Testis (tissue), 3 donors: ENCODE results near the gene SFMBT2. TPM values are rescaled to one million over a fixed set of nuclear protein-coding genes. Genes with fewer than 3 reads are reported as not detected.

Experiments
- DNase-seq: peaks from one replicate; pipeline ENCODE4 v3.0.0-alpha.2; 2019
- H3K27ac ChIP-seq, 2 donors: fragments of 200-600 bp; sonication (generic); one replicate each; pipeline ENCODE4 v1.5.1; 2019
- H3K27me3 ChIP-seq: fragments of 200-600 bp; sonication (generic); one replicate; pipeline ENCODE4 v1.5.1; 2019
- H3K36me3 ChIP-seq: fragments of 200-600 bp; sonication (generic); one replicate; pipeline ENCODE4 v1.5.1; 2017; ENCODE audit warnings: low read depth; ENCODE audit errors: missing control alignments
- H3K4me1 ChIP-seq: fragments of 200-600 bp; sonication (generic); one replicate; pipeline ENCODE4 v1.5.1; 2019
- H3K4me3 ChIP-seq, 2 donors: fragments of 200-600 bp; sonication (generic); one replicate each; pipeline ENCODE4 v1.5.1; 2017 to 2019
- H3K9me3 ChIP-seq: fragments of 200-600 bp; sonication (generic); one replicate; pipeline ENCODE4 v1.5.1; 2017
- POLR2A ChIP-seq: fragments of 450-650 bp; IDR thresholded peaks from one replicate; pipeline ENCODE4 v1.6.1; 2017; ENCODE audit warnings: antibody characterized with exemption, mild to moderate bottlenecking, moderate library complexity
- whole genome bisulfite sequencing, 2 donors: methylation state at CpG; one replicate each; pipeline ENCODE4 v1.1.5; 2018; 5-methylcytosine and 5-hydroxymethylcytosine counted together
- intact Hi-C: fragments of 100-400 bp; cut with DNase I; formaldehyde crosslinking; loops from one replicate; pipeline ENCODE4 v1.15.1; 2023; ENCODE audit warnings: low total_unique reads
- polyA plus RNA-seq: library from polyadenylated mRNA; stranded (reverse); fragments of 350-450 nt; fragmentation: Illumina TruSeq; extraction: RNeasy Lipid Tissue Mini Kit (QIAGEN cat#74804); gene quantifications from one replicate; pipeline ENCODE4 v1.2.3, GENCODE V29; 2014; ENCODE audit warnings: low read depth, low replicate concordance; ENCODE audit not compliant: insufficient read depth
- total RNA-seq, 2 donors: library from RNA; depleted of rRNA; stranded (reverse); fragments of >200 nt; gene quantifications; one replicate each; pipeline ENCODE4 v1.2.3, GENCODE V29; 2016
- TF ChIP-seq, protein P1 (sequence below), 3 experiments: fragments of 450-650 bp in 2 of 3; fragments of 200-600 bp in 1 of 3; sonication (generic) in 1 of 3; IDR thresholded peaks; one replicate each; pipeline ENCODE4 v1.5.1; 2016 to 2019; ENCODE audit warnings: antibody characterized with exemption in 3 of 3, mild to moderate bottlenecking in 2 of 3, moderate library complexity in 1 of 3

The SFMBT2 gene
- total and polyA plus RNA-seq, 3 donors from 2014 or later: 3.6 to 8.5 (median 7.6) TPM

- H3K27ac ChIP-seq: no peak overlapping the region
- no peak overlapping the region for H3K4me3 ChIP-seq
- H3K36me3 ChIP-seq: no peaks in the 10 kb centered on the region
- intact Hi-C loops: loop anchor here (5.0 kb wide), 1 partner anchor 152 kb away; no protein-coding TSS in a partner anchor
- DNase-seq: no peak
- TF ChIP-seq POLR2A: no peak
- TF ChIP-seq, protein P1, sequence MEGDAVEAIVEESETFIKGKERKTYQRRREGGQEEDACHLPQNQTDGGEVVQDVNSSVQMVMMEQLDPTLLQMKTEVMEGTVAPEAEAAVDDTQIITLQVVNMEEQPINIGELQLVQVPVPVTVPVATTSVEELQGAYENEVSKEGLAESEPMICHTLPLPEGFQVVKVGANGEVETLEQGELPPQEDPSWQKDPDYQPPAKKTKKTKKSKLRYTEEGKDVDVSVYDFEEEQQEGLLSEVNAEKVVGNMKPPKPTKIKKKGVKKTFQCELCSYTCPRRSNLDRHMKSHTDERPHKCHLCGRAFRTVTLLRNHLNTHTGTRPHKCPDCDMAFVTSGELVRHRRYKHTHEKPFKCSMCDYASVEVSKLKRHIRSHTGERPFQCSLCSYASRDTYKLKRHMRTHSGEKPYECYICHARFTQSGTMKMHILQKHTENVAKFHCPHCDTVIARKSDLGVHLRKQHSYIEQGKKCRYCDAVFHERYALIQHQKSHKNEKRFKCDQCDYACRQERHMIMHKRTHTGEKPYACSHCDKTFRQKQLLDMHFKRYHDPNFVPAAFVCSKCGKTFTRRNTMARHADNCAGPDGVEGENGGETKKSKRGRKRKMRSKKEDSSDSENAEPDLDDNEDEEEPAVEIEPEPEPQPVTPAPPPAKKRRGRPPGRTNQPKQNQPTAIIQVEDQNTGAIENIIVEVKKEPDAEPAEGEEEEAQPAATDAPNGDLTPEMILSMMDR (IDR thresholded peaks at IDR 0.05): no peak
- 77 to 88% methylated on average over 2 of the region's 2 CpGs for WGBS, 2 donors
- H3K27me3 ChIP-seq: no peaks in the 10 kb centered on the region
- no peaks in the 10 kb centered on the region for H3K9me3 ChIP-seq
- no peaks in the 10 kb centered on the region for H3K4me1 ChIP-seq
Measured at GRCh38 chr10:7414766-7415165, 3.9 kb upstream of the SFMBT2 start.

DNA sequence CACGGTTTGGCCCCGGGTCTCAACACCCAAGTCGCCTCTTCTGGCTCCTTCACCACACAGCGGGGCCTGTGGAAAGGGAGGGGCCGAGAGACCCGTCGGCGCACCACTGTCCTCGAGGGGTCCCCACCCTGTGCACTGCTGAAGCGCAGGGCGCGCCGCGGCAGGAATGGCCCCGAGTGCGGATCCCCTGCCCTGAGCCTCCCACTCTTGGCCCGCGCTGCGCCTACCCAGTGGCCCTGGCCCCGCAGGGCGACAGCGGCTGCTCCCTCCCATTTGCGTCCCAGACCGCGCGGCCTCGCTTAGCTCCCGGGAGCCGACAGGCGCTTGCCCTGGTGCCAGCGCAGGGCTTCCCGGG is 2.1 kb upstream of the SFMBT2 start:
- peak overlapping the region; percentile 19 to 80 for H3K4me3 ChIP-seq
- 9 to 31% methylated on average over 13 to 25 of the region's 32 CpGs for WGBS, 2 donors
- intact Hi-C loops: loop anchor here (5.0 kb wide), 1 partner anchor 151 kb away; no protein-coding TSS in a partner anchor
- TF ChIP-seq, protein P1 (IDR thresholded peaks at IDR 0.05): no peak
- no peak for TF ChIP-seq POLR2A
- H3K4me1 ChIP-seq: peaks cover 1% of the 10 kb centered on the region
- H3K27me3 ChIP-seq: no peaks in the 10 kb centered on the region
- no peak for DNase-seq
- H3K27ac ChIP-seq: no peak overlapping the region
- no peaks in the 10 kb centered on the region for H3K9me3 ChIP-seq
- H3K36me3 ChIP-seq: no peaks in the 10 kb centered on the region

- TF ChIP-seq POLR2A: no peak
- TF ChIP-seq, protein P1 (IDR thresholded peaks at IDR 0.05): no peak
- peak; percentile 63 for DNase-seq
- intact Hi-C loops: loop anchor here (5.0 kb wide), 1 partner anchor 150 kb away; no protein-coding TSS in a partner anchor
- no peak overlapping the region for H3K27ac ChIP-seq
- no peaks in the 10 kb centered on the region for H3K9me3 ChIP-seq
- H3K27me3 ChIP-seq: no peaks in the 10 kb centered on the region
- peaks cover 6% of the 10 kb centered on the region for H3K4me1 ChIP-seq
- 4 to 6% methylated on average over 9 to 51 of the region's 51 CpGs for WGBS, 2 donors
- no peaks in the 10 kb centered on the region for H3K36me3 ChIP-seq
- H3K4me3 ChIP-seq: peak overlapping the region; percentile 19 to 80
Measured at GRCh38 chr10:7412237-7412927, 1.5 kb upstream of the SFMBT2 start.

- H3K27ac ChIP-seq: no peak overlapping the region
- peaks cover 13% of the 10 kb centered on the region for H3K4me1 ChIP-seq
- WGBS, 2 donors: 11 to 13% methylated on average over 4 to 28 of the region's 38 CpGs
- no peak for DNase-seq
- TF ChIP-seq, protein P1 (IDR thresholded peaks at IDR 0.05): no peak
- no peak for TF ChIP-seq POLR2A
- H3K4me3 ChIP-seq: peak overlapping the region; percentile 71 to 80
- no peaks in the 10 kb centered on the region for H3K9me3 ChIP-seq
- no peaks in the 10 kb centered on the region for H3K27me3 ChIP-seq
- H3K36me3 ChIP-seq: no peaks in the 10 kb centered on the region
- intact Hi-C loops: loop anchor here (5.0 kb wide), 1 partner anchor 149 kb away; no protein-coding TSS in a partner anchor
Measured at GRCh38 chr10:7411671-7412128, 866 bp upstream of the SFMBT2 start.
